Measurements from ENCODE around the gene SFMBT2. TPM values are rescaled to one million over a fixed set of nuclear protein-coding genes. Genes with fewer than 3 reads are reported as not detected.

Gene SFMBT2
- total and polyA plus RNA-seq, 4 donors, result 2.9 to 11.0 (median 6.5) TPM

DNA sequence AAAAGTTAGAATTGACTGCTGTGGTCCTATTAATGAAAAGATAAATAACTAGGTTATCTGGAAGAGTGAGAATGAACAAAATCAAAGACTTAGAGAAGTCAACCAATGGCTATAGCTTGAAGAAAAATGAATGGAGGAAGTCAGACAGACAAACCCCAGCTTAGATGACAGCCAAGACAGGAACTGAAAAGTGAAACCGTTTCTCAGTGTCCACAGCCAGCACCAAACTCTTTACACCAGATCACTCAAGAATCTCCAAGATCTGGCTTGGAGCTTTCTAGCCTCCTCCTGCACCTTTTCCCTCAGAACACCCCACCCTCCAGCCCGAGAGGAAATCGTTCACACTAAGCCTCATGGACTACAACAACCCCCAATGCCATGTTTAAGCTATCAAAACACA lies 167.0 kb downstream of the SFMBT2 start:
- Histone ChIP-seq H3K9me3 (ENCODE audit: control insufficient read depth in 4 of 4, insufficient read depth in 3 of 4, low read length in 3 of 4) (no peaks in the 10 kb centered on the region), H3K4me3 (no peak overlapping the region), H3K27ac (ENCODE audit: low read depth in 1 of 2, low read length in 1 of 2) (no peak overlapping the region), H3K4me1 (ENCODE audit: control insufficient read depth in 5 of 5, insufficient read depth in 5 of 5, low read length in 5 of 5) (no peaks in the 10 kb centered on the region), H3K36me3 (ENCODE audit: control insufficient read depth in 4 of 4, insufficient read depth in 4 of 4, low read length in 4 of 4) (peaks cover 0 to 11% (median 0%) of the 10 kb centered on the region in 4 donors), H3K27me3 (ENCODE audit: control insufficient read depth in 3 of 3, insufficient read depth in 3 of 3, low read length in 2 of 3) (no peaks in the 10 kb centered on the region), H3K9ac (ENCODE audit: insufficient read depth in 1 of 2, low read length in 2 of 2) (no peak overlapping the region)
- TF ChIP-seq, protein P1, sequence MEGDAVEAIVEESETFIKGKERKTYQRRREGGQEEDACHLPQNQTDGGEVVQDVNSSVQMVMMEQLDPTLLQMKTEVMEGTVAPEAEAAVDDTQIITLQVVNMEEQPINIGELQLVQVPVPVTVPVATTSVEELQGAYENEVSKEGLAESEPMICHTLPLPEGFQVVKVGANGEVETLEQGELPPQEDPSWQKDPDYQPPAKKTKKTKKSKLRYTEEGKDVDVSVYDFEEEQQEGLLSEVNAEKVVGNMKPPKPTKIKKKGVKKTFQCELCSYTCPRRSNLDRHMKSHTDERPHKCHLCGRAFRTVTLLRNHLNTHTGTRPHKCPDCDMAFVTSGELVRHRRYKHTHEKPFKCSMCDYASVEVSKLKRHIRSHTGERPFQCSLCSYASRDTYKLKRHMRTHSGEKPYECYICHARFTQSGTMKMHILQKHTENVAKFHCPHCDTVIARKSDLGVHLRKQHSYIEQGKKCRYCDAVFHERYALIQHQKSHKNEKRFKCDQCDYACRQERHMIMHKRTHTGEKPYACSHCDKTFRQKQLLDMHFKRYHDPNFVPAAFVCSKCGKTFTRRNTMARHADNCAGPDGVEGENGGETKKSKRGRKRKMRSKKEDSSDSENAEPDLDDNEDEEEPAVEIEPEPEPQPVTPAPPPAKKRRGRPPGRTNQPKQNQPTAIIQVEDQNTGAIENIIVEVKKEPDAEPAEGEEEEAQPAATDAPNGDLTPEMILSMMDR (IDR thresholded peaks at IDR 0.05; ENCODE audit: control extremely low read depth, extremely low read depth), result no peak
- 30 to 33% methylated on average over 3 of the region's 3 CpGs for WGBS, 2 donors
- no peak for DNase-seq
- ATAC-seq (ENCODE audit: insufficient read depth, low FRiP score), result no peak

DNA sequence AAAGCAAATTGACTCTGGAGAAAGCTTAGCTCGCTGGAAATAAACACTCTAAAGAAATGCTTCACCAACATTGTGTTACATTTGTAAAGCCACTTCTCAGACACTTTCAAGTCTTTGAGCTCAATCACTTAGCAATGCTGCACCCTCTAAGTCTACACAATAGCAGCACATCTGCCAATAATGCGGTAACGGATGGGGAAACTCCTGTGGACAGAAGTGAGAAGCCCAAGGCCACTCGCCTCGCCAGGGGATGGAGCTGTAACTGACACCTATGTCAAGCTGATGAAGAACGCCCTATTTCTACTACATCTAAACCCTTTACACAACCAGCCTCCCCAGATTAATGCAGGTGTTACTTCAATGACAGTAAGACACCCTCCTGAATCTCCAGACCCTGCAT lies 167.7 kb downstream of the SFMBT2 start:
- peaks cover 0 to 14% (median 0%) of the 10 kb centered on the region in 4 donors for H3K36me3 ChIP-seq (ENCODE audit: control insufficient read depth in 4 of 4, insufficient read depth in 4 of 4, low read length in 4 of 4)
- H3K27me3 ChIP-seq (ENCODE audit: control insufficient read depth in 3 of 3, insufficient read depth in 3 of 3, low read length in 2 of 3), result no peaks in the 10 kb centered on the region
- H3K9ac ChIP-seq (ENCODE audit: insufficient read depth in 1 of 2, low read length in 2 of 2), result no peak overlapping the region
- WGBS, 2 donors, result 93 to 97% methylated on average over 6 of the region's 6 CpGs
- TF ChIP-seq, protein P1 (IDR thresholded peaks at IDR 0.05; ENCODE audit: control extremely low read depth, extremely low read depth), result no peak
- no peak overlapping the region for H3K4me3 ChIP-seq
- DNase-seq (no peak), ATAC-seq (ENCODE audit: insufficient read depth, low FRiP score) (no peak)
- H3K9me3 ChIP-seq (ENCODE audit: control insufficient read depth in 4 of 4, insufficient read depth in 3 of 4, low read length in 3 of 4), result no peaks in the 10 kb centered on the region
- H3K27ac ChIP-seq (ENCODE audit: low read depth in 1 of 2, low read length in 1 of 2), result no peak overlapping the region
- H3K4me1 ChIP-seq (ENCODE audit: control insufficient read depth in 5 of 5, insufficient read depth in 5 of 5, low read length in 5 of 5), result no peaks in the 10 kb centered on the region

DNA sequence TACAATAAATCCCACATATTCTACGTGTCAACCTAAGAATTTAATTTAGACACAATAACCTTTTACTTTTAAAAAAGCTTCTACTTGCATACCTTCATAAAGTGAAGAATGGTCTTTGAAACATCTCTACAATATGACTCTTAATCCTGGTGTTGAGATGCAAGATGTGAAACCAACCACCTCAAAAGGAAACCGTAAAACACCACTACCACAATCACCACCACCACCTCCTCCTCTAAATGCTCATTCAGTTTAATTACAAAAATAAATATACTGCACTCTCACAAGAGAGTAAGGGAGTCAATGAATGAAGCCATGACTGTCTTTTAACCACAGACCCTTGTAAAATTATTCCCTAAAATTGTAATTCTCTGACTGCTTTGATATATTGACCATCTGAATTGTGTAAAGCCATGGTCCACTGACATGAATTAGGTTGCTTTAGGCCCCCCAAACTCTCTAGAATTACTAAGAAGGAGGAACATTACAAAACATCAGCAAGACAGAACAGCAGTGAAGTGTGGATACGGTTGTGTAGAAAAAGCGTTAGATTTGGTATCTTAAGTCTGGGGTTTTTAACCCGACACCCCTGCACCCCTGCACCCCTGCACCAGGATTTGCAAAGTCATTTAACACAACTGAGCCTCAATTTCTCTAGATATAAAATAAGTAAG lies 171.4 kb downstream of the SFMBT2 start:
- WGBS, 2 donors, result 77 to 78% methylated on average over 5 of the region's 5 CpGs

More for the DNA sequence above, 171.4 kb downstream of the SFMBT2 start:
- H3K9ac ChIP-seq (ENCODE audit: insufficient read depth in 1 of 2, low read length in 2 of 2), result no peak overlapping the region
- H3K4me1 ChIP-seq (ENCODE audit: control insufficient read depth in 5 of 5, insufficient read depth in 5 of 5, low read length in 5 of 5), result no peaks in the 10 kb centered on the region
- peaks cover 0 to 10% (median 0%) of the 10 kb centered on the region in 4 donors for H3K36me3 ChIP-seq (ENCODE audit: control insufficient read depth in 4 of 4, insufficient read depth in 4 of 4, low read length in 4 of 4)
- no peak for DNase-seq
- peaks cover 0 to 5% (median 2%) of the 10 kb centered on the region in 4 donors for H3K9me3 ChIP-seq (ENCODE audit: control insufficient read depth in 4 of 4, insufficient read depth in 3 of 4, low read length in 3 of 4)
- H3K27ac ChIP-seq (ENCODE audit: low read depth in 1 of 2, low read length in 1 of 2), result no peak overlapping the region
- no peak overlapping the region for H3K4me3 ChIP-seq
- TF ChIP-seq, protein P1 (IDR thresholded peaks at IDR 0.05; ENCODE audit: control extremely low read depth, extremely low read depth), result no peak
- ATAC-seq (ENCODE audit: insufficient read depth, low FRiP score), result no peak
- no peaks in the 10 kb centered on the region for H3K27me3 ChIP-seq (ENCODE audit: control insufficient read depth in 3 of 3, insufficient read depth in 3 of 3, low read length in 2 of 3)

Measured in lung (tissue), 12 donors.